NCI-H2227 (cell line): Measurements from ENCODE around the gene RGPD5.
"Not testable (repeated sequence)": the region's sequence is repeated elsewhere in the genome, so short reads cannot be mapped to it uniquely, and the experiment has no call there.

Experiments
- DNase-seq: peaks from one replicate; lab custom pipeline; 2025; ENCODE audit not compliant: unreplicated experiment; lab: John Stamatoyannopoulos, UW

Gene RGPD5

GRCh38 chr2:109891024-109891423, 96.9 kb downstream of the RGPD5 start:
- not testable (repeated sequence) for DNase-seq

GRCh38 chr2:109893736-109894135, 99.6 kb downstream of the RGPD5 start:
- not testable (repeated sequence) for DNase-seq

GRCh38 chr2:109894141-109894540, 100.0 kb downstream of the RGPD5 start:
- DNase-seq = not testable (repeated sequence)

- not testable (repeated sequence) for DNase-seq
Measured at GRCh38 chr2:109895090-109895869, 101.2 kb downstream of the RGPD5 start.

- DNase-seq = not testable (repeated sequence)
Measured at GRCh38 chr2:109896212-109896611, 102.1 kb downstream of the RGPD5 start.

GRCh38 chr2:109897769-109898461, 103.8 kb downstream of the RGPD5 start:
- DNase-seq = not testable (repeated sequence)

GRCh38 chr2:109898462-109899336, 104.6 kb downstream of the RGPD5 start, which contains the start of gene LIMS3:
TSS of gene LIMS3 (plus strand) at chr2:109898688. CDS start at chr2:109898729, 41 bp downstream.
- DNase-seq = not testable (repeated sequence)

GRCh38 chr2:109905796-109906195, 111.7 kb downstream of the RGPD5 start:
- DNase-seq = not testable (repeated sequence)
